H1 (cell line): ENCODE results near the gene FBN1.

Experiments
- ASH2L ChIP-seq: fragments of 200-600, 300-600 bp; sonication (generic); IDR thresholded peaks from one replicate; pipeline ENCODE4 v1.7.1; 2017; ENCODE audit warnings: low read length
- BACH1 ChIP-seq: IDR thresholded peaks from 2 replicates; pipeline ENCODE4 v1.6.1; 2012; ENCODE audit warnings: low read length, improper control_type of control experiment
- CTCF ChIP-seq, 3 experiments: IDR thresholded peaks; 1 replicate in 2 of 3; 2 replicates in 1 of 3; pipeline versions ENCODE4 v1.5.1 to v1.6.1; 2011; ENCODE audit warnings: low read length in 3 of 3, mild to moderate bottlenecking in 3 of 3, inconsistent platforms in 2 of 3, low read depth in 1 of 3, moderate library complexity in 1 of 3; ENCODE audit not compliant: insufficient read depth in 1 of 3; ENCODE audit errors: control extremely low read depth in 1 of 3
- EZH2 ChIP-seq: fragments of 200-600 bp; sonication (generic); IDR thresholded peaks from 2 replicates; pipeline ENCODE4 v1.7.1; 2012; ENCODE audit warnings: low read depth, mild to moderate bottlenecking, moderate library complexity, low read length, inconsistent platforms; ENCODE audit not compliant: severe bottlenecking
- POLR2A ChIP-seq, 2 experiments: IDR thresholded peaks; 1 replicate in 1 of 2; 2 replicates in 1 of 2; pipeline ENCODE4 v1.6.1; 2011; ENCODE audit warnings: low read depth in 2 of 2, low read length in 2 of 2, mild to moderate bottlenecking in 2 of 2; ENCODE audit errors: control extremely low read depth in 1 of 2
- POLR2AphosphoS5 ChIP-seq: IDR thresholded peaks from 2 replicates; pipeline ENCODE4 v1.6.1; 2011; ENCODE audit warnings: low read depth, low read length
- RAD21 ChIP-seq, 2 experiments: IDR thresholded peaks in 1 of 2; conservative IDR thresholded peaks in 1 of 2; 2 replicates each; pipeline ENCODE4 v1.6.1; 2011; ENCODE audit warnings: low read depth in 2 of 2, low read length in 2 of 2, improper control_type of control experiment in 1 of 2, inconsistent platforms in 1 of 2, mild to moderate bottlenecking in 1 of 2, moderate library complexity in 1 of 2
- RFX5 ChIP-seq: IDR thresholded peaks from 2 replicates; pipeline ENCODE4 v1.6.1; 2011; ENCODE audit warnings: low read depth, low read length, improper control_type of control experiment, borderline replicate concordance
- RNF2 ChIP-seq: fragments of 200-900, 300-1000 bp; sonication (generic); IDR thresholded peaks from 2 replicates; pipeline ENCODE4 v1.7.1; 2016; ENCODE audit warnings: borderline replicate concordance, low read depth, mild to moderate bottlenecking, antibody characterized with exemption, low read length; ENCODE audit not compliant: poor library complexity, severe bottlenecking; ENCODE audit errors: missing control alignments
- SIX5 ChIP-seq: IDR thresholded peaks from 2 replicates; pipeline ENCODE4 v1.6.1; 2011; ENCODE audit warnings: mild to moderate bottlenecking, low read depth, low read length
- SP1 ChIP-seq: IDR thresholded peaks from 2 replicates; pipeline ENCODE4 v1.6.1; 2011; ENCODE audit warnings: low read depth, low read length
- TAF7 ChIP-seq: optimal IDR thresholded peaks from 2 replicates; pipeline ENCODE3; 2011; ENCODE audit warnings: low read depth, mild to moderate bottlenecking, inconsistent platforms, low read length, moderate library complexity, borderline replicate concordance
- YY1 ChIP-seq: IDR thresholded peaks from 2 replicates; pipeline ENCODE4 v1.6.1; 2011; ENCODE audit warnings: low read depth, mild to moderate bottlenecking, low read length
- ZNF274 ChIP-seq: IDR thresholded peaks from 2 replicates; pipeline ENCODE4 v1.7.0; 2012; ENCODE audit warnings: low read length, borderline replicate concordance; ENCODE audit errors: extremely low read depth

- TF ChIP-seq POLR2A (IDR thresholded peaks at IDR 0.05; ENCODE audit: control extremely low read depth in 1 of 2, low read depth in 2 of 2, low read length in 2 of 2) (no peak), CTCF (IDR thresholded peaks at IDR 0.05; ENCODE audit: control extremely low read depth in 1 of 3, insufficient read depth in 1 of 3, low read depth in 1 of 3, low read length in 3 of 3) (no peak), BACH1 (no peak), SP1 (no peak), RAD21 (IDR thresholded peaks at IDR 0.05 in 1 of 2, conservative IDR thresholded peaks at IDR 0.05 in 1 of 2; ENCODE audit: low read depth in 2 of 2, low read length in 2 of 2) (no peak), YY1 (no peak), ASH2L (no peak), EZH2 (no peak), RNF2 (no peak), SIX5 (no peak), ZNF274 (no peak), RFX5 (no peak), TAF7 (no peak), POLR2AphosphoS5 (no peak)
These were observed 224.1 kb downstream of the FBN1 start for GRCh38 chr15:48421362-48421761.
